Stimulated activated CD4-positive, alpha-beta T cell treated with anti-CD3 and anti-CD28 coated beads, Interleukin-2, amount 100 ng/mL, for 48 hours (primary cell): ENCODE measurements around the gene DRD1.
"Not testable (repeated sequence)": the region's sequence is repeated elsewhere in the genome, so short reads cannot be mapped to it uniquely, and the experiment has no call there.

ENCODE experiments used
- DNase-seq, 2 donors: peaks; one replicate each; pipeline ENCODE4 v3.0.0-alpha.2; 2020

DRD1 gene

DNA sequence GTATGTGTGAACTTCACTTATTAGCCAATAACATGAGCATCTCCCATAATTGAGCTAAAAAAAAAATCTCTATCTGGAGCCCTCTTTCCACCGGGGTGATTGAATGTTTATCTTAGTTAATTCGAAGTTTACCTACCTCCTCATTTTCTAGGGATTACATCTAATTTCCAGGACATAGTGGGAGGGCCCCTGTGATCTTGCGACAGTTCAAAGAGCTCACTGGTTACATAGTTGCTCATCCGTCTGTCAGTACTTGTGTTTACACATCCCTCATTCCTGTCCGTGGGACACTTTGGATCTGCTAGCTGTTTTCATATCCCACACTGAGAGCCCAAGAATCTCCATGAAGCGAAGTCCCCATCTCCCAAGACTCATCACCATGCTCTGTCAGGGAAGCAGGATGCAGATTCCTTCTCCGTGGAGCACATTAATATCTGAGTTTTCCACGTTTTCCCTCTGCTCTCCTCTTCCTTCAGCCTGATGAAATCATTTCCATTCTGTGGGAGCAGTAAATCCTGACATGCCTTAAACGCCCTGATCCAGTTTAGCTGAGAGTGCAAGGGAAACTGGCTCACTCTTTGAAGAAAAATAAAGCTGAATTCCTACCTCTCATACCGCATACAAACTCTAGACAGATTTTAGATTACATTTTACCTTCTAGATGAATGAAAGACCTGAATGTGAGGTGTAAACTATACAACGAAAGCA, 24.2 kb upstream of the DRD1 start:
- no peak for DNase-seq

DNA sequence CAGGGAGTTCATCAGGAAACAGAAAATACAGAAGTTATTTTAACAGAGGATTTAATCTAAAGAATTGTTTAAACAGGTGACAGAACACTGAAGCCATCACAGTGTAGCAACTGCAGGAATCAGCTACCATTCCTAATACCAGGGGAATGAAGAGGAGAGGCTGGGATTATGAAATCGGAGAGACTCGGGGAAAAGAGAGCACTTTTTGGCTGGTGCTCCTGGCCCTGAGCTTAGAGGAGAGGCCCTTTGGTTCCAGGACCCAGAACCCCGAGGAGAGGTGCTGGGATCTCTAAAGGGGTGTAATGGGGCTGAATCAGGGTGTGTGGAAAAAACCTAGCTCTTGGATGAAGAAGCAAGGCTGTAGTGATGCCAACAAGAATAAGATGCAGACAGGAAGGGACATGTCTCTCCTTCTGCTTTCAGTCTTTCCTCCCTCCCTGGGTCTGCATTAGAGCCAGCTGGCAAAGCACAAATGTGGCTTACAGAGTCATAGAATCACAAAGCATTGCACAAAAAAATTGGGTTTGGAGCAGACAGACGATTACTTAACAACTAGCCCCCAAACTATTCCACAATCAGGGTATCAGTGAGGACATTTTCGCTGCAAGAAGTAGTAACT, 22.8 kb upstream of the DRD1 start:
- no peak for DNase-seq

DNA sequence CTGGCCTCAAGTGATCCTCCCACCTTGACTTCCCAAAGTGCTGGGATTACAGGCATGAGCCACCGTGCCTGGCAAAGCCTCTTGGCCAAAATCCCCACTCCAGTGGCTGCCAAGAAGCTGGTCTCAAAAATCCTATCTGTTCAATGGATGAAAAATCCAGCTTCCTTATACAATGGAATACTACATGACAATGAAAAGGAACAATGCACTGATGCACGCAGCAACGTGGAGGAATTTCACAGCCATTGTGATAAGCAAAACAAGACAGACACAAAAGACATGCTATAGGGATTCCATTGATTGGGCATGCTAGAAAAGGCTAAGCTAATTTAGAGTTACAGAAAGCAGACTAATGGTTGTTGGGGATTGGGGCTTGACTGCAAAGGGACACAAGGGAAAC, 21.3 kb upstream of the DRD1 start:
- no peak for DNase-seq

DNA sequence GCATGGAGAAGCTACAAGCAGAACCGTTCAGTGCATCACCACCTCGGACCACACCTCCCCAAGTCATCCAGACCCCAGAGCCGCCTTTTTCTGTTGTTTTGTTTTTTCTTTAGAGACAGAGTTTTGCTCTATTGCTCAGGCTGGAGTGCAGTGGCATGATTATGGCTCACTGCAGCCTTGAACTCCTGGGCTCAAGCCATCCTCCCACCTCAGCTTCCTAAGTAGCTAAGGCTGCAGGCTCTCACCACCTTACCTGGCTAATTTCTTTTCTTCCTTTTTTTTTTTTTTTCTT, 20.9 kb upstream of the DRD1 start:
- DNase-seq: no peak

DNA sequence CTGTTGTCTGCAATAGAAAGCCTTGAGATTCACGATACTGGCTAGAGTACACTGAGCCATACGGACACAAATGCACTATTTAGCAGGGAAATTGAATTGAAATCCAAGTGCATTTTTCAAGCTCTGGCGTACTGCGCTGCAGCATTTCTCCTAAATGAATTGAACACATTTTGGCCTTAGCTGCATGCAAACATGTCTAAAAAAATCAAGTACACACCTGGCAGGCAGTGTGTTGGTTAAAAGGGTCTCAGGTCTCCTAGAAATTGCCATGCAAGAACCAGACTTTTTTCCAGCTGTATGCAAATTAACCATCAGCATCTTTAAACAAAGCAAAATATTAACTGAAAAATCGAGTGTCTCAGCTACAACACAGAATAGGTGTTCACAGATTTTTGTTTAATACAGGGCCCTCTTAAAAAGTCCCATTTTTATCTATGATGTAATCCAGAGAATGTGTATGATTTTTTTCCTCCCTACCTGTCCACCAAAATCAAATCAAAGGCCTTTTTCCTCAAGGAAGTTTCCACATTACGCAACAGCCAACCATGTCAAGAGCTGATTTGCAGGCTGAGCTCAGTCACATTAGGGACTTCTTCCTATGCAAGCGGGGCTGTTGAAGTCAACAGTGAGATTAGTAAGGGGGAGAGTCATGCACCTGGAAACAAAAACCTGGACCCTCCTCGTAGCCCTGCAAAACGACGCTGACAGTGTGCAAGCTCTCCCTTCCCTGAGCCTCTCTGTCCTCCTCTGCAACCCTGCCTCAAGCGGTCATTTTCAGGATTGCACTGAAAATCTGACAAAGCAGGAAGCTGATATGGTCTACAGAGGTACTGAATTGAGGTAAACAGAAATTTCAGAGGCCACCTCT, 20.3 kb upstream of the DRD1 start:
- peak; percentile 69 to 71 for DNase-seq

DNA sequence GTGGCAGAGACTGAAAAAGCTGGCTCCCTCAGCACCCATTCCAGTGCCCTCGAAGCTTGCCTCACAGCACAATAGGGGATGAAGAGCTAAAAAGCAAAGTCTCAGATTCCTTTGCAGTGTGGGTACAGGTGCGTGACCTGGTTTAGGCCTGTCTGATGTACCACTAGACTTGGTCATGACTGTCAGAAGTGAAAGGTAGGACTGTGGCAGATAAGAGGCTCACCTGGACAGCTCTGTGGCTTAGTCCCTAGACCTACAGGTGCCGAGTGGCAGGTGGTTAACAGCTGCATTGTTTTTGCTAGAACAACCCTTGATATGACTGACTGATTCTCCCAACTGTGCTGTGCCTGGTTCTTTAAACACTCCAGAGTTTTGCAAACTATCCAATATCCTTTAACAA, 19.7 kb upstream of the DRD1 start:
- DNase-seq: no peak

DNA sequence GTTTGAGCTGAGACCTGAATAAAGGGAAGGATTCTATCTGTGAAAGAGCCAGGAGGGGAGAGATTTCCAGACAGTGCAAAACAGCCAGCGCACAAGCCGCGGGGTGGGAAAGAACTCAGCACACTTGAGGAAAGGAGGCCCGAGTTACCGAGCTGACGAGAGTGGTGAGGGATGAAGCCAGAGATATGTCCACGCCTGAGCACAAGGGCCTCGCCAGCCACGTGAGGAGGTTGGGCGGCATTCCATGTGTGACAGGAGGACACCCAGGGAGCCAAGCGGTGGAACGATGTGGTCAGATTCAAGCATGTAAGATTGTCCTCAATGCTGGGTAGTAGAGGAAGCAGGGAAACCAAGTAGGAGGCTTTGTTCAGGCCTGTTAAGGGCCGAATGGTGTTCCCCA, 17.4 kb upstream of the DRD1 start:
- no peak for DNase-seq

DNA sequence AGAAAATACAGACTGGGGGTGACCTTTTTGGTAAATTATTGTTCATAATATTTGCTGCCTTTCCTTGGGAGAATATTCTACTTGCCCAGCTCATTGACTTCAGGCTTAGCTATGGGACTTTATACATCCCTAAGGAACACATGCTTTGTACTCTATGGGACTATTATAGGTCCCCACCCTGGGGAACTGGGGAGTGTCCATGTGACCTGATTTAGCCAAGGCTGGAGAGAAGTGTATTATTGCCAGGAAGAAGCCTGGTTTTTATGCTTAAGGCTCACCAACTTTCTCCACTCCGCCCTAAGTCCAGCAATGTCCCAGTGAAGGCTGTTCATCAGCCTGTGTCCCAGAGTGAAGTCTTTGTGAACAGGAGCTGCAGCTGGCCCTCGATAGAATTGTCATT, 16.6 kb upstream of the DRD1 start:
- DNase-seq: no peak

DNA sequence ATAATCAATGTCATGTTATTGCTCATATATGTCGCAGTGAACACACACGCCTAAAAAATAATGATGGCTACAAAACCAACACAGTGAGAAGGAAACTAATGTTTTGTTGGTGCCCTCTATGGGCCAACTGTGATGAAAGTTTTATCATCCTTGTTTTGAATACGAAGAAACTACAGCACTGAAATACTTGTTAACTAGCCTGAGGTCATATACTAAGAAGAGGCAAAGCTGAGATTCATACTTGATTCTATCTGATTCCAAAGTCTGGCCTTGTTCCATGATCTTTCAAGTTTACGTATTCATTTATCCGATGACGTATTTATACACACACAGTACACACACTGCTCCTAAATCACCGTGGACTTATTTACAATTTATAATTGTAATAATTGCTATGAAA, 16.1 kb upstream of the DRD1 start:
- DNase-seq: no peak

DNA sequence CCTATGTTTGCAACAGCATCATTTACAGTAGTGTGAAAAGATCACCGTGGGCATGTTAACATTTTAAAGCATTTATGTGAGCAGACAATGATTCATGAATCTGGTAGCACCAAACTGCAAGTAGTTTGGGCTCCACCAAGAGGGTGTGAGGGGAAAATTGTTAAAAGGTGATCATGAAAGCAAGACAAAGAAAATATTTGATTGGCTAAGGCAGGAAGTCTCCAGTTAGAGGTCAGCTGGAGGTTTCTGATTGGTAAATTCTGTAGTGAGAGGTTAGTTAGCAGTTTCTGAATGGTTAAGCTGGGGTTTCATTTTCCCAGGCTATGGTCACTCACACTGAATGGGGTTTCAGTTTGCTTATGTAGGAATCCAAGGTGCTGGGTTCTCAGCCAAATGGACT, 13.5 kb upstream of the DRD1 start:
- DNase-seq: no peak

DNA sequence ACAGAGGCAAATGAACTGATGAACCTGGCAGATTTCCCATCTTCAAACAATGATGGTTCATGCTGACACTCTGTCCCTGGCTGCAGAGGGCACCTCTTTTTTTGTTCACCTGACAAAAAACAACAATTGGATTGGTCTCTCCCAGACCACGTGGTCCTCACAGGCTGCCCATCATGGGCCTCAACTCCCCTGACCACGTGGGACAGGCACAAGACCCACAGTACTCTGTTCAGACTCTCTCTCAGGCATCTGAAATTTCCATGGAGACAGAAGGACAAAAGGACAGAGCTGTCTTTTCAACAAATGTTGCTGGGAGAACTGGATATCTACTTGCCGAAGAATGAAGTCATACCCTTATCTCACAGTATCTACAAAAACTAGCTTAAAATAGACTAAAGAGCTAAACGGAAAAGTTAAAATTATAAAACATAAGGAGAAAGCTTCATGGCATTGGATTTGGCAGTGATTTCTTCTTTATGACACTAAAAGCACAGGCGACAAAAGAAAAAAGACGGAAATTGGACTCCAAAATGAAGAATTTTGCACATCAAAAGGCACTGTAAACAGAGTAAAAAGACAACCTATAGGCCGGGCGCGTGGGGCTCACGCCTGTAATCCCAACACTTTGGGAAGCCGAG, 12.2 kb upstream of the DRD1 start:
- no peak for DNase-seq

DNA sequence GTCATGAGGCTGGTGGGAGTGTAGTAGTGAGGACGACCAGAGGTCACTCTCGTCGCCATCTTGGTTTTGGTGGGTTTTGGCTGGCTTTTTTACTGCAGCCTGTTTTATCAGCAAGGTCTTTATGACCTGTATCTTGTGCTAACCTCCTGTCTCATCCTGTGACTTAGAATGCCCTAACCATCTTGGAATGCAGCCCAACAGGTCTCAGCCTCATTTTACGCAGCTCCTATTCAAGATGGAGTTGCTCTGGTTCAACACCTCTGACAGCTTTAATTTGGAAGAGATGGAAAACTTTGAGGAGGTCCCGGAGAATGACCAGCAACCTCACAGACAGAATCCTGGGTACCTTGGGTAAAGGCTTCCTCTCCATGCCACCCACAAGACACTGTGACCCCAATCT, 10.4 kb upstream of the DRD1 start:
- not testable (repeated sequence) for DNase-seq

DNA sequence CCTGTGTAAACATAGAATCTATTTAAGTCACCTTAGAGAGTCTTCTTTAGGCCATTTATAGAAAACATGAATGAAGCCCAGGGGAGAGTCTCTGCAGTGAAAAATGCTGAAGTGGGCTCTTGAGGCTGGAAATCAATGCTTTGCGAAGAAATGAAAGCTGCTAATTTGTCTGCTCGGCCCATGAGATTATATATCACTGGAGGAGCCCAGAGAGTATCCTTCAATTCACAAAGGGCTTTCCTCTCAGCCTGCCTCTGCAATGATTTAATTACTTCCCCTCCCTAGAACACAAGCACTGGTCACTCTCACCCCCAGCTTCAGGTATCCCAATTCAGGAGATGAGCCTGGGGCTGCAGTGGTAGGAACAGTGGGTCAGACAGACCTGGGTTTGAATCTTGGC, 8.2 kb upstream of the DRD1 start:
- DNase-seq: no peak

DNA sequence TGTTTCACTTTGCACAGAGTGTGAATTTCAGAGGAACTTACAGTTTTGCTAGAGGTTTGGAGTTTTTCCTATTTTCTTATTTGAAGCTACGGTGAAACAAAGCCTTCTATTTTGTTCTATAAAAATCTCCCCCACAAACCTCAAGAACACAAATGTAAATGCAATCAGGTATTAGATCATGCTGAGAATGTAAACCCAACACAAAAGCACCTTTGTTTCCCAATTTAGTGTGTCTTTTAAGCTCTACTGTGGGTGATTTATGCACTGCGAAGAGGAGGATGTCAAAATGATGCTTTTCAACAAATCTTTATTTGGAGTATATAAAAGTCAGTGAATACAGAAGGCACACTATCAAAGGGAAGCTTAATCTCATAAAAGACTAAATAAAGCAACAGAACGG, 4.3 kb upstream of the DRD1 start:
- no peak for DNase-seq

DNA sequence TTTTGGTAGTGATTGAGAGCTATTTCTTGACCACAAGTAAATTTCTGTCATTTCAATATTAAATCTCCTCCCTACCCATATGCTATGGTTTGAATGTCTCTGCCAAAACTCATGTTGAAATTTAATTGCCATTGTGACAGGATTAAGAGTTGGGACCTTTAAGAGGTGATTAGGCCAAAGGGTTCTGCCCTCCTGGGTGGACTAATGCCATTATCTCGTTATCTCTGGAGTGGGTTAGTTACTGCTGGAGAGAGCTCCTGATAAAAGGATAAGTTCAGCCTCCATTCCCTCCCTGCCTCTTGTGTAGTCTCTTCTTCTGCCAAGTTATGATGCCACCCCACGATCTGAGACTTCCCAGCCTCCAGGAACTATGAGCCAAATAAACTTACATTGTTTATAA, 3.6 kb upstream of the DRD1 start:
- no peak for DNase-seq

DNA sequence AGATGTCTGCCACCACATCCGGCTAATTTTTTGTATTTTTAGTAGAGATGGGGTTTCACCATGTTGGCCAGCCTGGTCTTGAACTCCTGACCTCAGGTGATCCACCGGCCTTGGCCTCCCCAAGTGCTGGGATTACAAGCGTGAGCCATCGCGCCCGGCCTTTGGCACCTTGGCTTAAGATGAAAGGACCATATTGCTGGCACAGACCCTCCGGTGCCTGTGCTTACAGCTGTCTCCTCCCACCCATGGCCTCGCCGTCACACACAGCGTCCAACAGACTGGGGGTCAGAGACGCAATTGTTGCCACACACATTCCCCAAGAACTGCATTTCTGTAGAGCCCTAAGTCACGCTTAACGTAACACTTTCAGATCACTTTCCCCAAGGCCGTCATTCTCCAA, 2.4 kb upstream of the DRD1 start:
- DNase-seq: not testable (repeated sequence)

DNA sequence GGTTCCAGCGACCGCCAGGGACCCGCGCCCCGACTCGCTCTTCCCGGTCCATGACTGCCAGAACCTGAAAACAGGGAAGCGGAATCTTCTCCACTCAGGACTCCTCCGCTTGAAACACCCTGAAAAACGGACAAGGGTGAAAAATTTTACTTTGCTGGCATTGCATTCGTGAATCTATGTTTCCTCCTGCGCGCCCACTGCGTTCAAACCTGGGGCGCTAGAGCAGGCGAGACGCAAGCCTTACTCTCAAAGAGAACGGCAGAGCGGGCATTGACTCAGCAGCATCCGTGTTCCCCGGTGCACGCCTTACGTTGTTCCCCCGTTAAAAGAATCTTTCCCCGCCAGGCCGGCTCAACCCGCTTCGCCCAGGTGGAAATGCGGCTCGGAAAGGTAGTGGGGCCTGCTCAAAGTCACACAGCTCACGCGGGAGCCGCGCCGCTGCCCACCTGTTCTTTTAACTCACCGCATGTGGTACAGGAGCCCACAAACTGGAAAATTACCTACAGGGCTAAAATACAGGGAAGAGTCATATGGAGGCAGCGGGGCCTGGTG, 999 bp upstream of the DRD1 start:
- DNase-seq: no peak

DNA sequence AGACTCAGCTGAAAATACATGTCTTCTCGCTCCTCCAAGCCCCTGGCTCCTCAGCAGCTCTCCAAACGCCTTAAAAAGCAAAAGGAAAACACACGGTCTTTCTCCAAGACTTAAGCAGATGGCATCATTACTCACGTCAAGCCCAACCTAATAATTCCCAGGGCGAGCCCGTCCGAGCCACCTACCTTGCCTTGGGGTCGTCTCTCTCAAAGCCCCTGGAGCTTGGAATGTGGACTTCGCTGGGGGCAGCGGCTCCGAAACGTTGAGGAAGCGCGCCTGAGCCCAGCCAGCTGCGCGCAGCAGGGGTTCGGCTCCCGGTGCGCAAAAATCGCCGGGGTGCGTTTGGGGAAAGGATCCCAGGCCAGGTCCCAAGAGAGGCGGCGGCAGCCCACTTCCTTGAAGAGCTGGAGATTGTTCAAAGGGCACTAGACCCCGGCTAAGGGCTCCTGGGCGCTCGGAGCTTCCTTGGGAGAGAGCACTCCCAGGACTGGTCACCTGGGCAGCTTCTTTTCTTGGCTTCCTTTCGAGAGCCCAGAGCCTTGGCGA, 395 bp downstream of the DRD1 start:
- no peak for DNase-seq

DNA sequence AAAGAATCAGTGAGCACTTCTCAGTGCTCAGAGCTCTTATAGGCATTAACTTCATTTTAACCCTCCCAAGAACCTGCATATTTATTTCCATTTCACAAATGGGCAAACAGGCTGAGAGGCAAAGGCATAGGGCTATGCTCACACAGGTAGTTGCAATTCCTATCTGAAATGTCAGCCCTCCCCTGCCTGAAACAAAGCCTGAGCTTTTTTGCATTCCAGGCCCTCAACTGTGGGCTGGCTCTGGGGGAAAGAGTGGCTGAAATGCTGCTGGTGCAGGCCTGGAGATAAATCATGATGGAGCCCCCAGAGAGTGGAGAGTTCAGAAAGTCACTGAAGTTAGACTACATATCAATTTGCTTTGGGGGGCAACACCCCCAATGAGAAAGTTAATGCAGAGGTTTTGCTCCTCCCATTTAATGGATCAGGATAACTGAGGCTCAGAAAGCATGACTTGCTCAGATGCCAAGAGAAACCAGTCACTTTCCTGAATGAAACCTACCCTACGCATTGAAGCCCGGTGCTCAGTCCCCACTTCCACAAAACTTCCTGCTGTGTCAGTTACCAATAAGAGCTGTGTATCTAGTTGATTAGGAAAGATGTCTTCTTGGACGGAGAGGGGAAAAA, 5.6 kb downstream of the DRD1 start:
- DNase-seq: no peak

DNA sequence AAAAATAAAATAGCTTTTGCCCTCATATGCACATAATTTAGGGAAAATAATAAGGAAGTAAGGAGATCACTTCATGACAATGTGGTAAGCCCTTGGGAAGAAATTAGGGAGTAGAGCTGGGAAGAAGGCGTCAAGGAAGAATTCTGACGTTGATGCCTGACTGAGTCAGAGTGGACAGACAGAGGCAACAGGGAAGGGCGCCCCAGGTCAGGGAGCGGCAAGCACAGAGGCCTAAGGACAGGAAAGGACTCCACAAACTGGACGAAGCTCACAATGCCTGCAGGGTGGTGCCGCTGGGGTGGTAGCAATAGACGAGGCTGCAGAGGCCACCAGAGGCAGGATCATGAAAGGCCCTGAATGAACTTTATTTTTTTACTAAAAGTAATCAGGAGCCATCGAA, 7.6 kb downstream of the DRD1 start:
- DNase-seq: no peak

DNA sequence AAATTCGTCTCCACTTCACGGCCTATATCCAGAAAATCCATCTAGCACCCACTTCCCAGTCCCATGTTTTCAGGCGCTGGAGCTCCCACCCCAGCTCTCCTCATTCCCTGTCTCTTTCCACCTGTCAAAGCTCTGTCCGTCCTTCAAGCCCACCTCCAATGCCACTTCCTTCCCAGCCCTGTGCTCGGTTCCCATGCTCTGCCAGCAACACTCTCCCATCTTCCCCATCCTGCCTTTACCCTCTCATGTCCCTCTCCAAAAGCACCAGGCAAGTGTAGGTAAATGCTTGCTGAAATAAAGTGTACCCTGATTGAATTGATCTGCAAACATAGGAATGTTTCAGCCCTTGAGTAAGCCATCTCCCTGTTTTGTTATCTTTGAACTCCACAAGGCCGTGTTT, 9.2 kb downstream of the DRD1 start:
- no peak for DNase-seq

DNA sequence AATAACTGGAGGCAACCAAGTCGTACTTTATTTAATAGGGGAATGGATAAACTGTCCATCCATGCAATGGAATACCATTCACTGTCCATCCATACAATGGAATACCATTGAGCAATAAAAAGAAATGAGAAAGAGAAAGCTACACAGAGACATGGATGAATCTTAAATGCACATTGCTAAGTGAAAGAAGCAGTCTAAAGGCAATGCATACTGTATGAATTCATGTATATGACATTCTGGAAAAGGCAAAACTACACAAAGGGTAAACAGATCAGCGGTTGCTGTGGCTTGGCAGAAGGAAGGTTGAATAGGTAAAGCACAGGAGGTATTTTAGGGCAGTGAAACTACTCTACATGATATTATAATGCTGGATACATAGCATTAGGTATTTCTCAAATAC, 16.2 kb downstream of the DRD1 start:
- no peak for DNase-seq

DNA sequence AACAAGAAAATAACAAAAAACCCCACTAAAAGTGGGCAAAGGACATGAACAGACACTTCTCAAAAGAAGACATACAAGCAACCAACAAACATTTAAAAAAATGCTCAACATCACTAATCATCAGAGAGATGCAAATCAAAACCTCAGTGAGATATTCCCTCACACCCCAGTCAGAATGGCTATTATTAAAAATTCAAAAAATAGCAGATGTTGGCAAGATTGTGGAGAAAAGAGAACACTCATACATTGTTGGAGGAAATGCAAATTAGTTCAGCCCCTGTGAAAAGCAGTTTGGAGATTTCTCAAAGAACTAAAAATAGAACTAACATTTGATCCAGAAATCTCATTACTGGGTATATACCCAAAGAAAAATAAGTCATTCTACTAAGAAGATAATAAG, 19.4 kb downstream of the DRD1 start:
- not testable (repeated sequence) for DNase-seq
